Astrocyte of the cerebellum (primary cell): Measurements from ENCODE around the gene VDR.
A peak's percentile ranks its signal among the peaks of the same experiment; 100 is the strongest.

Source experiments
- DNase-seq: peaks from one replicate; pipeline ENCODE4 v3.0.0-alpha.2; 2011; ENCODE audit warnings: low read depth
- H3K4me3 ChIP-seq: 2 replicates; pipeline ENCODE4 v1.5.1; 2011; ENCODE audit warnings: mild to moderate bottlenecking, low read depth, low read length, moderate library complexity
- CTCF ChIP-seq: IDR thresholded peaks from 2 replicates; pipeline ENCODE4 v1.5.1; 2012; ENCODE audit warnings: low read length, low read depth, moderate library complexity, mild to moderate bottlenecking; ENCODE audit errors: missing control alignments
- in situ Hi-C: cut with HindIII; loops from 2 replicates; pipeline ENCODE4 v1.10.0; 2017; ENCODE audit warnings: low sequenced_read_pairs

VDR gene

GRCh38 chr12:47935184-47935583, 30.4 kb upstream of the VDR start:
- in situ Hi-C loops = loop anchor here (10.0 kb wide), 1 partner anchor 50 kb away; no protein-coding TSS in a partner anchor
- TF ChIP-seq CTCF = no peak
- H3K4me3 ChIP-seq = no peak overlapping the region
- DNase-seq = peak; percentile 38

GRCh38 chr12:47931187-47931586, 26.4 kb upstream of the VDR start:
- no peak for DNase-seq
- no peak for TF ChIP-seq CTCF
- in situ Hi-C loops = loop anchor here (10.0 kb wide), 1 partner anchor 46 kb away; no protein-coding TSS in a partner anchor
- no peak overlapping the region for H3K4me3 ChIP-seq

GRCh38 chr12:47930634-47931033, 25.8 kb upstream of the VDR start:
- no peak for TF ChIP-seq CTCF
- DNase-seq = no peak
- no peak overlapping the region for H3K4me3 ChIP-seq
- in situ Hi-C loops = loop anchor here (10.0 kb wide), 1 partner anchor 46 kb away; no protein-coding TSS in a partner anchor

GRCh38 chr12:47927346-47927745, 22.6 kb upstream of the VDR start:
- no peak for DNase-seq
- TF ChIP-seq CTCF = no peak
- no peak overlapping the region for H3K4me3 ChIP-seq
- in situ Hi-C loops = no loop called here

- in situ Hi-C loops = no loop called here
- no peak for DNase-seq
- no peak for TF ChIP-seq CTCF
These were observed 17.1 kb upstream of the VDR start for GRCh38 chr12:47921907-47922306.

GRCh38 chr12:47920913-47921312, 16.1 kb upstream of the VDR start:
- in situ Hi-C loops = no loop called here
- no peak for DNase-seq
- no peak for TF ChIP-seq CTCF
- H3K4me3 ChIP-seq = no peak overlapping the region

More at GRCh38 chr12:47921907-47922306, 17.1 kb upstream of the VDR start:
- H3K4me3 ChIP-seq = no peak overlapping the region

GRCh38 chr12:47913081-47913480, 8.3 kb upstream of the VDR start:
- no peak for TF ChIP-seq CTCF
- H3K4me3 ChIP-seq = no peak overlapping the region
- in situ Hi-C loops = loop anchor here (10.0 kb wide), 1 partner anchor 52 kb away; the partner anchor contains the start of gene TMEM106C
- no peak for DNase-seq
